CD14-positive monocyte (primary cell): Measurements from ENCODE around the gene SUMF2. TPM values are rescaled to one million over a fixed set of nuclear protein-coding genes. Genes with fewer than 3 reads are reported as not detected.

Experiments used
- DNase-seq, 3 donors: peaks; one replicate each; pipeline ENCODE4 v3.0.0-alpha.2; 2011 to 2022
- H2AFZ ChIP-seq: 2 replicates; pipeline ENCODE4 v1.6.0; 2012; ENCODE audit warnings: mild to moderate bottlenecking, low read depth, low read length, inconsistent platforms; ENCODE audit not compliant: insufficient read depth, poor library complexity, severe bottlenecking
- H3K27ac ChIP-seq, 2 donors: 1 replicate in 1 of 2; 2 replicates in 1 of 2; pipeline ENCODE4 v1.5.1; 2012 to 2013; ENCODE audit warnings: low read length in 2 of 2, control low read depth in 1 of 2, inconsistent platforms in 1 of 2, low read depth in 1 of 2, mild to moderate bottlenecking in 1 of 2
- H3K27me3 ChIP-seq, 2 donors: one replicate each; pipeline versions ENCODE4 v1.6.0 to v1.6.1; 2011 to 2013; ENCODE audit warnings: low read length in 2 of 2; ENCODE audit not compliant: control insufficient read depth in 2 of 2, insufficient read depth in 2 of 2
- H3K36me3 ChIP-seq, 2 donors: replicated peaks in 1 of 2; 1 replicate in 1 of 2; 2 replicates in 1 of 2; pipeline versions ENCODE4 v1.5.1 to v1.6.1; 2012 to 2013; ENCODE audit warnings: low read length in 2 of 2, control low read depth in 1 of 2, inconsistent platforms in 1 of 2, mild to moderate bottlenecking in 1 of 2; ENCODE audit not compliant: insufficient read depth in 2 of 2, control insufficient read depth in 1 of 2
- H3K4me1 ChIP-seq, 2 donors: 1 replicate in 1 of 2; 2 replicates in 1 of 2; pipeline versions ENCODE4 v1.5.1 to v1.6.1; 2012 to 2013; ENCODE audit warnings: low read length in 2 of 2, control low read depth in 1 of 2, inconsistent platforms in 1 of 2, mild to moderate bottlenecking in 1 of 2, moderate library complexity in 1 of 2; ENCODE audit not compliant: insufficient read depth in 2 of 2, control insufficient read depth in 1 of 2
- H3K4me2 ChIP-seq: replicated peaks from 2 replicates; pipeline ENCODE3; 2012; ENCODE audit warnings: low read length, moderate library complexity, mild to moderate bottlenecking; ENCODE audit not compliant: poor library complexity, severe bottlenecking; ENCODE audit errors: extremely low read depth
- H3K4me3 ChIP-seq, 3 experiments: fragments of 200-600 bp in 1 of 3; sonication (generic) in 1 of 3; replicated peaks in 1 of 3; 1 replicate in 2 of 3; 2 replicates in 1 of 3; pipeline ENCODE4 v1.5.1; 2011 to 2013; ENCODE audit warnings: low read length in 3 of 3, mild to moderate bottlenecking in 3 of 3, control low read depth in 2 of 3, low read depth in 2 of 3, inconsistent platforms in 1 of 3, moderate library complexity in 1 of 3
- H3K79me2 ChIP-seq: 2 replicates; pipeline ENCODE4 v1.6.0; 2012; ENCODE audit warnings: mild to moderate bottlenecking, control low read depth, inconsistent platforms, low read length, moderate library complexity; ENCODE audit not compliant: insufficient read depth
- H3K9ac ChIP-seq: 2 replicates; pipeline ENCODE4 v1.6.0; 2017; ENCODE audit warnings: low read length, mild to moderate bottlenecking; ENCODE audit not compliant: insufficient read depth, poor library complexity, severe bottlenecking
- H3K9me3 ChIP-seq, 2 donors: replicated peaks in 1 of 2; 1 replicate in 1 of 2; 2 replicates in 1 of 2; pipeline versions ENCODE4 v1.5.1 to v1.6.1; 2012 to 2013; ENCODE audit warnings: low read length in 2 of 2, control low read depth in 1 of 2; ENCODE audit not compliant: control insufficient read depth in 1 of 2, insufficient read depth in 1 of 2
- H4K20me1 ChIP-seq: 2 replicates; pipeline ENCODE4 v1.6.0; 2012; ENCODE audit warnings: mild to moderate bottlenecking, low read length, control low read depth, moderate library complexity; ENCODE audit not compliant: insufficient read depth
- H3K27ac Mint-ChIP-seq, 7 donors: one replicate each; pipeline ENCODE4 v1.8.0; 2020; ENCODE audit warnings: mild to moderate bottlenecking in 7 of 7, mixed read lengths in 7 of 7, moderate library complexity in 6 of 7, inconsistent platforms in 2 of 7
- H3K27me3 Mint-ChIP-seq, 3 donors: one replicate each; pipeline ENCODE4 v1.8.0; 2021 to 2022; ENCODE audit warnings: low read depth in 3 of 3, mild to moderate bottlenecking in 3 of 3, mixed read lengths in 3 of 3, moderate library complexity in 3 of 3, inconsistent platforms in 1 of 3
- H3K36me3 Mint-ChIP-seq, 2 donors: one replicate each; pipeline ENCODE4 v1.8.0; 2020; ENCODE audit warnings: mixed read lengths in 2 of 2, inconsistent platforms in 1 of 2, mild to moderate bottlenecking in 1 of 2
- H3K4me1 Mint-ChIP-seq: one replicate; pipeline ENCODE4 v1.8.0; 2020; ENCODE audit warnings: mild to moderate bottlenecking, mixed read lengths
- H3K4me3 Mint-ChIP-seq, 2 donors: one replicate each; pipeline ENCODE4 v1.8.0; 2020; ENCODE audit warnings: mild to moderate bottlenecking in 2 of 2, mixed read lengths in 2 of 2, moderate library complexity in 1 of 2
- H3K9me3 Mint-ChIP-seq, 7 donors: one replicate each; pipeline ENCODE4 v1.8.0; 2020 to 2022; ENCODE audit warnings: mixed read lengths in 7 of 7, mild to moderate bottlenecking in 6 of 7, moderate library complexity in 6 of 7, inconsistent platforms in 2 of 7
- WGBS: methylation state at CpG from one replicate; pipeline ENCODE4 v1.1.5; 2013; ENCODE audit warnings: missing lambda C conversion rate; ENCODE audit not compliant: insufficient coverage; 5-methylcytosine and 5-hydroxymethylcytosine counted together
- intact Hi-C, 2 donors: fragments of 100-400 bp; cut with micrococcal nuclease; formaldehyde crosslinking; loops; one replicate each; pipeline versions ENCODE4 v1.15.0 to v1.15.1; 2023
- polyA plus RNA-seq, 3 donors: library from polyadenylated mRNA; depleted of rRNA in 1 of 3; unstranded in 2 of 3; stranded (reverse) in 1 of 3; fragments of 300-500 nt in 2 of 3; fragments of >200 nt in 1 of 3; fragmentation: Illumina TruSeq in 2 of 3; gene quantifications; 1 replicate in 2 of 3; 2 replicates in 1 of 3; pipeline ENCODE4 v1.2.3, GENCODE V29; 2012 to 2021
- TF ChIP-seq, protein P1 (sequence below): fragments of 200-600 bp; IDR thresholded peaks from one replicate; pipeline ENCODE4 v1.8.0; 2022; ENCODE audit warnings: antibody characterized with exemption, mild to moderate bottlenecking

SUMF2 gene
- polyA plus RNA-seq, 3 donors: 69.5 to 88.2 (median 75.0) TPM

DNA sequence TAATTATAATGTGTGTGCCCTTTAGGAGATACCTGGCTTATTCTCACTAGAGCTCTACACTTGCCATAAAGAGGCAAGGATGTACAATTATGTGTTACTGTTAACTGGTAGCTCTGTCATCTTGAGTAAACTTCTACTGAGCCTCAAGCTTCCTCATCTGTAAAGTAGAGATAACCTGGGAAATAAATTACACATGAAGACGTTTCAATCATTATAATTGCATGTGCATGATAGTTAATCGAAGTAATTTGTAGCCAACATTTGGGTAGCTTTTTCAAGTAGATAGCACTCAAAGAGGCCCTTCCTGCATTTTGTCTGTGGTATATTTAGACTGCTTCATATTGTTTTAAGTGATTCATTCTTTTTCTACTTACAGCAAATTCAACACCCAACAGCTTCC lies 10.1 kb upstream of the SUMF2 start:
- H3K9ac ChIP-seq: no peak overlapping the region
- intact Hi-C loops: loop anchor here in 1 of 2 donors (5.0 kb wide), 1 partner anchor 687 kb away; the partner anchor contains the start of gene LANCL2
- no peaks in the 10 kb centered on the region for H3K9me3 ChIP-seq
- peaks cover 25% of the 10 kb centered on the region for H3K4me1 Mint-ChIP-seq
- H3K27me3 Mint-ChIP-seq: no peaks in the 10 kb centered on the region
- DNase-seq: no peak
- H3K27ac Mint-ChIP-seq: no peak overlapping the region
- no peak overlapping the region for H3K4me2 ChIP-seq
- peaks cover 56 to 63% of the 10 kb centered on the region in 2 donors for H3K36me3 ChIP-seq
- H3K4me3 ChIP-seq: no peak overlapping the region
- H3K79me2 ChIP-seq: peaks cover 49% of the 10 kb centered on the region
- H3K27me3 ChIP-seq: no peaks in the 10 kb centered on the region
- no peaks in the 10 kb centered on the region for H3K9me3 Mint-ChIP-seq
- TF ChIP-seq, protein P1, sequence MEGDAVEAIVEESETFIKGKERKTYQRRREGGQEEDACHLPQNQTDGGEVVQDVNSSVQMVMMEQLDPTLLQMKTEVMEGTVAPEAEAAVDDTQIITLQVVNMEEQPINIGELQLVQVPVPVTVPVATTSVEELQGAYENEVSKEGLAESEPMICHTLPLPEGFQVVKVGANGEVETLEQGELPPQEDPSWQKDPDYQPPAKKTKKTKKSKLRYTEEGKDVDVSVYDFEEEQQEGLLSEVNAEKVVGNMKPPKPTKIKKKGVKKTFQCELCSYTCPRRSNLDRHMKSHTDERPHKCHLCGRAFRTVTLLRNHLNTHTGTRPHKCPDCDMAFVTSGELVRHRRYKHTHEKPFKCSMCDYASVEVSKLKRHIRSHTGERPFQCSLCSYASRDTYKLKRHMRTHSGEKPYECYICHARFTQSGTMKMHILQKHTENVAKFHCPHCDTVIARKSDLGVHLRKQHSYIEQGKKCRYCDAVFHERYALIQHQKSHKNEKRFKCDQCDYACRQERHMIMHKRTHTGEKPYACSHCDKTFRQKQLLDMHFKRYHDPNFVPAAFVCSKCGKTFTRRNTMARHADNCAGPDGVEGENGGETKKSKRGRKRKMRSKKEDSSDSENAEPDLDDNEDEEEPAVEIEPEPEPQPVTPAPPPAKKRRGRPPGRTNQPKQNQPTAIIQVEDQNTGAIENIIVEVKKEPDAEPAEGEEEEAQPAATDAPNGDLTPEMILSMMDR: no peak
- no CpG with 5 or more reads among the region's 2 CpGs for WGBS
- H4K20me1 ChIP-seq: no peaks in the 10 kb centered on the region
- no peak overlapping the region for H3K27ac ChIP-seq
- peaks cover 19 to 24% of the 10 kb centered on the region in 2 donors for H3K4me1 ChIP-seq
- H3K36me3 Mint-ChIP-seq: peaks cover 51 to 63% of the 10 kb centered on the region in 2 donors
- no peak overlapping the region for H2AFZ ChIP-seq
- H3K4me3 Mint-ChIP-seq: no peak overlapping the region

DNA sequence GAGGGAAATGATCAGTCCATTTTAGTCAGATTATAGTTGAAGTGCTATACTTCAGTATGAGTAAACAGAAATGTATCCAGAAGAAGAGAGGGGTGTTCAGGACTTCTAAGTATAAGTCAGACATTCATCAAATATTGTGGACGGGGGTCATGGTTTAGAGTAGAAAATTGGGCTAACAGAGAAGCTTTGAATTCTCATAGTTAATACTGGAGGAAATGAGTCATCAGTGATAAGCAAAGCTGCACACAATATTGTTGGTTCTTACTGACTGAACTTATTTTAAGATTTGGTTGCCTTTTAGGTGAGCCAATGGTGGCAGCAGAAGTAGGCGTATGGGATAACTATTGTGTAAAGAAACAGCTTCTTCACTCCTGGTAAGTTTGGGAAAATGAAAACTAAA lies 1.7 kb upstream of the SUMF2 start:
- no peaks in the 10 kb centered on the region for H3K27me3 ChIP-seq
- TF ChIP-seq, protein P1: no peak
- H3K4me1 Mint-ChIP-seq: peaks cover 19% of the 10 kb centered on the region
- H3K27ac ChIP-seq: peak overlapping the region in 1 of 2 donors; percentile 95
- H3K9ac ChIP-seq: no peak overlapping the region
- H3K9me3 Mint-ChIP-seq: no peaks in the 10 kb centered on the region
- peaks cover 50 to 57% of the 10 kb centered on the region in 2 donors for H3K36me3 ChIP-seq
- H3K4me3 ChIP-seq: no peak overlapping the region
- WGBS: 62% methylated on average over 2 of the region's 2 CpGs
- peaks cover 12 to 24% of the 10 kb centered on the region in 2 donors for H3K4me1 ChIP-seq
- H3K27ac Mint-ChIP-seq: peak overlapping the region; percentile 67 to 78 (median 72)
- DNase-seq: no peak
- intact Hi-C loops: loop anchor here in 1 of 2 donors (5.0 kb wide), 1 partner anchor 45 kb away; the partner anchor contains the start of gene CHCHD2
- H3K27me3 Mint-ChIP-seq: peaks cover 0 to 1% (median 0%) of the 10 kb centered on the region in 3 donors
- H4K20me1 ChIP-seq: no peaks in the 10 kb centered on the region
- peaks cover 20% of the 10 kb centered on the region for H3K79me2 ChIP-seq
- no peaks in the 10 kb centered on the region for H3K9me3 ChIP-seq
- H3K4me2 ChIP-seq: no peak overlapping the region
- H2AFZ ChIP-seq: no peak overlapping the region
- H3K36me3 Mint-ChIP-seq: peaks cover 53 to 55% of the 10 kb centered on the region in 2 donors
- H3K4me3 Mint-ChIP-seq: no peak overlapping the region
